Neuronal stem cell (in vitro differentiated cells): ENCODE measurements around the gene SOAT2.
"Not testable (repeated sequence)": the region's sequence is repeated elsewhere in the genome, so short reads cannot be mapped to it uniquely, and the experiment has no call there.

ENCODE experiments used
- DNase-seq: peaks from one replicate; pipeline ENCODE4 v3.0.0-alpha.2; 2013; ENCODE audit warnings: low spot score
- H2AFZ ChIP-seq: one replicate; pipeline ENCODE4 v1.6.1; 2013; ENCODE audit warnings: mild to moderate bottlenecking, low read length, inconsistent platforms
- H2AK5ac ChIP-seq: 2 replicates; pipeline ENCODE4 v1.6.1; 2013; ENCODE audit warnings: low read depth, mild to moderate bottlenecking, inconsistent platforms, low read length, moderate library complexity, mixed read lengths
- H2BK120ac ChIP-seq: 2 replicates; pipeline ENCODE4 v1.6.1; 2013; ENCODE audit warnings: low read depth, mild to moderate bottlenecking, inconsistent platforms, low read length, moderate library complexity, mixed read lengths
- H2BK12ac ChIP-seq: one replicate; pipeline ENCODE4 v1.6.1; 2013; ENCODE audit warnings: low read length, inconsistent platforms
- H2BK15ac ChIP-seq: 2 replicates; pipeline ENCODE4 v1.6.1; 2013; ENCODE audit warnings: mild to moderate bottlenecking, low read length, inconsistent platforms, mixed read lengths
- H2BK5ac ChIP-seq: one replicate; pipeline ENCODE4 v1.6.1; 2013; ENCODE audit warnings: inconsistent platforms, mild to moderate bottlenecking, low read length, moderate library complexity
- H3K14ac ChIP-seq: one replicate; pipeline ENCODE4 v1.6.1; 2013; ENCODE audit warnings: low read length, inconsistent platforms
- H3K18ac ChIP-seq: 2 replicates; pipeline ENCODE4 v1.6.1; 2013; ENCODE audit warnings: low read length, inconsistent platforms
- H3K23ac ChIP-seq: 2 replicates; pipeline ENCODE4 v1.6.1; 2013; ENCODE audit warnings: low read depth, mild to moderate bottlenecking, mixed read lengths, low read length, inconsistent platforms; ENCODE audit not compliant: poor library complexity
- H3K27ac ChIP-seq: replicated peaks from 3 replicates; pipeline ENCODE4 v1.5.1; 2013; ENCODE audit warnings: low read length, inconsistent platforms
- H3K27me3 ChIP-seq, 3 experiments: 2 replicates each; pipeline ENCODE4 v1.6.1; 2013; ENCODE audit warnings: low read length in 3 of 3, mild to moderate bottlenecking in 2 of 3, inconsistent platforms in 1 of 3, low read depth in 1 of 3, mixed read lengths in 1 of 3, moderate library complexity in 1 of 3; ENCODE audit not compliant: control insufficient read depth in 3 of 3, insufficient read depth in 3 of 3
- H3K36me3 ChIP-seq, 2 donors: replicated peaks in 1 of 2; 2 replicates each; pipeline ENCODE4 v1.6.1; 2013; ENCODE audit warnings: low read length in 2 of 2; ENCODE audit not compliant: control insufficient read depth in 2 of 2, insufficient read depth in 2 of 2
- H3K4ac ChIP-seq: 2 replicates; pipeline ENCODE4 v1.6.1; 2013; ENCODE audit warnings: inconsistent platforms, mild to moderate bottlenecking, low read length, moderate library complexity
- H3K4me1 ChIP-seq, 2 donors: 1 replicate in 1 of 2; 2 replicates in 1 of 2; pipeline ENCODE4 v1.6.1; 2013; ENCODE audit warnings: low read length in 2 of 2, low read depth in 1 of 2; ENCODE audit not compliant: control insufficient read depth in 2 of 2, insufficient read depth in 1 of 2
- H3K4me2 ChIP-seq: one replicate; pipeline ENCODE4 v1.6.1; 2013; ENCODE audit warnings: mild to moderate bottlenecking, low read length, inconsistent platforms; ENCODE audit not compliant: insufficient read depth, poor library complexity, severe bottlenecking
- H3K4me3 ChIP-seq, 2 donors: 2 replicates each; pipeline ENCODE4 v1.5.1; 2013; ENCODE audit warnings: low read length in 2 of 2, mild to moderate bottlenecking in 2 of 2, inconsistent platforms in 1 of 2, moderate library complexity in 1 of 2
- H3K79me1 ChIP-seq: one replicate; pipeline ENCODE4 v1.6.1; 2013; ENCODE audit warnings: low read depth, mild to moderate bottlenecking, inconsistent platforms, low read length, moderate library complexity
- H3K9ac ChIP-seq: one replicate; pipeline ENCODE4 v1.6.1; 2013; ENCODE audit warnings: mild to moderate bottlenecking, low read depth, low read length, inconsistent platforms; ENCODE audit not compliant: poor library complexity
- H3K9me3 ChIP-seq, 2 donors: replicated peaks in 1 of 2; 2 replicates each; pipeline versions ENCODE3 to v1.6.1; 2013; ENCODE audit warnings: low read length in 2 of 2, mild to moderate bottlenecking in 2 of 2, inconsistent platforms in 1 of 2, low read depth in 1 of 2, mixed read lengths in 1 of 2, moderate library complexity in 1 of 2; ENCODE audit not compliant: control insufficient read depth in 2 of 2, insufficient read depth in 1 of 2
- H4K8ac ChIP-seq: one replicate; pipeline ENCODE4 v1.6.1; 2013; ENCODE audit warnings: low read depth, mild to moderate bottlenecking, inconsistent platforms, low read length, moderate library complexity
- H4K91ac ChIP-seq: one replicate; pipeline ENCODE4 v1.6.1; 2013; ENCODE audit warnings: low read length, low read depth, mild to moderate bottlenecking, inconsistent platforms; ENCODE audit not compliant: poor library complexity
- WGBS, 2 donors: extraction: QIAGEN DNeasy Blood & Tissue Kit; methylation state at CpG; one replicate each; pipeline ENCODE4 v1.1.7; 2013; ENCODE audit warnings: missing lambda C conversion rate in 2 of 2, mixed read lengths in 1 of 2; ENCODE audit not compliant: insufficient read length in 2 of 2, insufficient replicate concordance in 1 of 2; ENCODE audit errors: extremely low coverage in 2 of 2; 5-methylcytosine and 5-hydroxymethylcytosine counted together

The SOAT2 gene

DNA sequence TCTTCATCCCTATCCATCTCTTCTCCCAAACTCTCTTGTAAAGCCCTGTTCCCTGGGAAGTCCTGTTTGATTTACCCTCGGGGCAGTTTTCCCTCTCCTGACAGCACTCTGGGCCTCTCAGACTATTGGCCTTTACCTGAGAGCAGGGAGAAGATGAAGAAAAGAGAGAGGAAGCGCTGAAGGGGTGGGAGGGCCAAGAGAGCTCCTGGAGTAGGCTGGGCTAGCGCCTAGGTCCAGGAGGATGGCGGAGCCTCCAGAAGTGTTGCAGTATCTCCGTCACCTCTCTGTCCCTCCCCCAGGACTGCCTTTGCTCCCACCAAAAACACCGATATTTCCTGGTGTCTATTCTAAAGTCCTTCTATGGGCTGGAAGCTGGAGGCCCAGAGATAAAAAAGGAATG is 11.5 kb upstream of the SOAT2 start:
- no peak overlapping the region for H2AFZ ChIP-seq
- H3K9ac ChIP-seq = no peak overlapping the region
- no peak overlapping the region for H2BK120ac ChIP-seq
- H4K91ac ChIP-seq = no peak overlapping the region
- H3K36me3 ChIP-seq = no peaks in the 10 kb centered on the region
- H2BK12ac ChIP-seq = no peak overlapping the region
- H3K27ac ChIP-seq = no peak overlapping the region
- H3K18ac ChIP-seq = no peak overlapping the region
- H2BK5ac ChIP-seq = no peak overlapping the region
- H4K8ac ChIP-seq = no peak overlapping the region
- H2BK15ac ChIP-seq = no peak overlapping the region
- H3K4ac ChIP-seq = no peak overlapping the region
- H3K4me2 ChIP-seq = no peak overlapping the region
- H3K27me3 ChIP-seq = peaks cover 0 to 64% (median 5%) of the 10 kb centered on the region in 3 experiments
- no peak overlapping the region for H2AK5ac ChIP-seq
- peaks cover 0 to 7% of the 10 kb centered on the region in 2 donors for H3K4me1 ChIP-seq
- H3K14ac ChIP-seq = no peak overlapping the region
- WGBS, 2 donors = no CpG with 5 or more reads among the region's 6 CpGs
- no peak overlapping the region for H3K23ac ChIP-seq
- H3K4me3 ChIP-seq = no peak overlapping the region
- no peaks in the 10 kb centered on the region for H3K9me3 ChIP-seq
- no peaks in the 10 kb centered on the region for H3K79me1 ChIP-seq
- DNase-seq = no peak

DNA sequence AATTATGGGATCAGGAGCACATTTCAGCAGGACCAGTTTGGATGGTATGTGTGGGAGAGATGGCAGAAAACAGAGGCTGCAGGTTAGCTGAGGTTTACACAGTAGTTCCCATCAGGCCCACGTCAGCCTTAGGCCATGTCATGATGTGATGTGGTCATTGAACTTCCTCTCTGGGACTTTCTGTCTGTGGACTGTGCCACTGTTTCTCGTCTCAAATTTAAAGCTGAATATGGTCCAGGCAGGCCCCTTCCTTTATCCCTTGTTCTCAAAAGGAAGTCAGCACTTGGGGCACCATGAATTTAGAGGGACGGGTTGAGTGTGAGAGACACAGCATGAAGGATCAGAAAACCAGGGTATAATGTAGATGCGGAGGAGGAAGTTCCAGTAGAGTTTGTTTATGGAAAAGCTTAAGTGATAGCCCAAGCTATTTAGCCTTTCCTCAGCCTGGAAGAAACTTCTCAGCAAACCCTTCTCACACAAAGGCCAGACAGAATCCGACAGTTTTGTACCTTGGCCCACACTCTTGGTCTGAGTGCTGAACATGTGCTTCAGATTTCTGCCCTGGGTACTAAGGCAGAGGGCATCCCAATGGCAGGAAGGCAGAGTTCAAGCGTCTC is 9.4 kb upstream of the SOAT2 start:
- H3K4me2 ChIP-seq = no peak overlapping the region
- no peak overlapping the region for H2BK5ac ChIP-seq
- no peak overlapping the region for H3K9ac ChIP-seq
- H2BK12ac ChIP-seq = no peak overlapping the region
- no CpG with 5 or more reads among the region's 6 CpGs for WGBS, 2 donors
- no peak overlapping the region for H2AK5ac ChIP-seq
- no peak overlapping the region for H3K4ac ChIP-seq
- peaks cover 4 to 80% (median 26%) of the 10 kb centered on the region in 3 experiments for H3K27me3 ChIP-seq
- H3K9me3 ChIP-seq = no peaks in the 10 kb centered on the region
- H3K36me3 ChIP-seq = no peaks in the 10 kb centered on the region
- peaks cover 7 to 14% of the 10 kb centered on the region in 2 donors for H3K4me1 ChIP-seq
- no peak overlapping the region for H3K14ac ChIP-seq
- no peak overlapping the region for H2AFZ ChIP-seq
- H2BK120ac ChIP-seq = no peak overlapping the region
- no peaks in the 10 kb centered on the region for H3K79me1 ChIP-seq
- H3K27ac ChIP-seq = no peak overlapping the region
- no peak overlapping the region for H4K8ac ChIP-seq
- DNase-seq = no peak
- no peak overlapping the region for H2BK15ac ChIP-seq
- no peak overlapping the region for H3K18ac ChIP-seq
- H4K91ac ChIP-seq = no peak overlapping the region
- peak overlapping the region in 1 of 2 donors; percentile 30 for H3K4me3 ChIP-seq
- H3K23ac ChIP-seq = no peak overlapping the region

DNA sequence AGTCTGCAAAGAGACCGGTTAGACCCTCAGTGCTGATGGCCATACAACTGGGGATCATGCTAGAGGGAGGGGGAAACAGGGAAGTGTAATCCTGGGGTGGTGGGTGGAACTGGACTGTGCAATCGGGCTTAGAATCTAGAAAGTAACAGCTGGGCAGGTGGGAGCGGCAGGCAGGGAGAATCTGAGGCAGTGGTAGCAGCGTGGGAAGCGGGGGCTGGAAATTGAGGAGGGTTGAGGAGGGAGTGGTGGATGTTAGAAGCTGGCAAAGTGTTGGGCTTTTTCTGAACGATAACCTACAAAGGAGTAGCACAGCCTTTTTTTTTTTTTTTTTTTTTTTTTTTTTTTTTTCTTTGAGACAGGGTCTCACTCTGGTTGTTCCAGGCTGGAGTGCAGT is 8.9 kb upstream of the SOAT2 start:
- Histone ChIP-seq H2BK15ac (no peak overlapping the region), H3K9ac (no peak overlapping the region), H3K9me3 (no peaks in the 10 kb centered on the region), H2AFZ (no peak overlapping the region), H3K14ac (no peak overlapping the region), H2AK5ac (no peak overlapping the region), H2BK120ac (no peak overlapping the region), H2BK12ac (no peak overlapping the region), H3K79me1 (no peaks in the 10 kb centered on the region), H3K36me3 (no peaks in the 10 kb centered on the region), H3K4ac (no peak overlapping the region), H3K27me3 (peaks cover 4 to 85% (median 31%) of the 10 kb centered on the region in 3 experiments), H4K91ac (no peak overlapping the region), H3K4me1 (peaks cover 7 to 17% of the 10 kb centered on the region in 2 donors), H3K4me2 (no peak overlapping the region), H3K4me3 (peak overlapping the region in 1 of 2 donors; percentile 30), H3K18ac (no peak overlapping the region), H4K8ac (no peak overlapping the region), H3K23ac (no peak overlapping the region), H2BK5ac (no peak overlapping the region), H3K27ac (no peak overlapping the region)
- WGBS, 2 donors = no CpG with 5 or more reads among the region's 6 CpGs
- DNase-seq = no peak

DNA sequence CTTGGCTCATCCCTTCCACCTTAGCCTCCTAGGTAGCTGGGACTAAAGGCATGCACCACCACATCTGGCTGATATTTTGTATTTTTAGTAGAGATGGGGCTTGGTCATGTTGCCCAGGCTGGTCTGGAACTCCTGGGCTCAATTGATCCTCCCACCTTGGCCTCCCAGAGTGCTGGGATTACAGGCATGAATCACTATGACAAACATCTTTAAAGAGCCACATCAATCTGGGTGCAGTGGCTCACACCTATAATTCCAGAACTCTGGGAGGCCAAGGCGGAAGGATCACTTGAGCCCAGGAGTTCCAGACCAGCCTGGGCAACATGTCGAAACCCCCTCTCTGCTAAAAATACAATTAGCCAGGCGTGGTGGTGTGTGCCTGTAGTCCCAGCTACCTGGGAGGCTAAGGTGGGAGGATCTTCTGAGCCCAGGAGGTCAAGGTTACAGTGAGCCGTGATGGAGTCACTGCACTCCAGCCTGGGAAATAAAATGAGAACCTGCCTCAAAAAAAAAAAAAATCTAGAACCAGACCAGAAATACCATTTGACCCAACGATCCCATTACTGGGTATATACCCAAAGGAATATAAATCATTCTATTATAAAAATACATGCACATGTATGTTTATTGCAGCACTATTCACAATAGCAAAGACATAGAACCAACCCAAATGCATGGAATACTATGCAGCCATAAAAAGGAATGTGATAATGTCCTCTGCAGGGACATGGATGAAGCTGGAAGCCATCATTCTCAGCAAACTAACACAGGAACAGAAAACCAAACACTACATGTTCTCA is 8.3 kb upstream of the SOAT2 start:
- Histone ChIP-seq H3K4me1 (peaks cover 7 to 17% of the 10 kb centered on the region in 2 donors), H3K27me3 (peaks cover 4 to 85% (median 31%) of the 10 kb centered on the region in 3 experiments)
- not testable (repeated sequence) for H2AFZ ChIP-seq, H3K9me3 ChIP-seq, H3K18ac ChIP-seq, H3K23ac ChIP-seq, H2BK120ac ChIP-seq, H3K27ac ChIP-seq, H2BK15ac ChIP-seq, H3K4me2 ChIP-seq, H3K14ac ChIP-seq, H3K4ac ChIP-seq, H3K36me3 ChIP-seq, H2AK5ac ChIP-seq, H4K91ac ChIP-seq, H2BK5ac ChIP-seq, DNase-seq, H3K9ac ChIP-seq, H2BK12ac ChIP-seq, H4K8ac ChIP-seq, H3K79me1 ChIP-seq, H3K4me3 ChIP-seq
- WGBS, 2 donors = no CpG with 5 or more reads among the region's 5 CpGs
